Measurements from ENCODE around the gene BOLL. TPM values are rescaled to one million over a fixed set of nuclear protein-coding genes. Genes with fewer than 3 reads are reported as not detected.

The BOLL gene
- total and polyA plus RNA-seq, 5 donors from 2014 or later, result 0.06 TPM; not detected in 4

GRCh38 chr2:197813093-197813787 is 28.1 kb upstream of the BOLL start:
- no peak overlapping the region for H3K4me3 ChIP-seq (ENCODE audit: low read depth, low read length)
- Mint-ChIP-seq H3K36me3 (peaks cover 5% of the 10 kb centered on the region), H3K27me3 (no peaks in the 10 kb centered on the region), H3K27ac (no peak overlapping the region), H3K4me3 (no peak overlapping the region), H3K9me3 (peaks cover 0 to 1% (median 0%) of the 10 kb centered on the region in 7 donors), H3K4me1 (peaks cover 24 to 90% (median 60%) of the 10 kb centered on the region in 4 donors)
- peak in 1 of 3 donors; percentile 43 for DNase-seq
- H3K9me3 ChIP-seq (ENCODE audit: control insufficient read depth in 2 of 2, low read length in 2 of 2), result no peaks in the 10 kb centered on the region
- peak in 1 of 2 donors; percentile 17 for ATAC-seq (ENCODE audit: low read depth in 2 of 2)
- peaks cover 4% of the 10 kb centered on the region for H3K36me3 ChIP-seq (ENCODE audit: control insufficient read depth, insufficient read depth, low read length)
- peaks cover 48% of the 10 kb centered on the region for H3K4me1 ChIP-seq (ENCODE audit: control insufficient read depth, insufficient read depth, low read length, poor library complexity, severe bottlenecking)
- no peaks in the 10 kb centered on the region for H3K27me3 ChIP-seq (ENCODE audit: control insufficient read depth, insufficient read depth, low read length)
- H3K27ac ChIP-seq (ENCODE audit: insufficient read depth, low read length, poor library complexity, severe bottlenecking), result no peak overlapping the region

- H3K9me3 Mint-ChIP-seq, result peaks cover 0 to under 1% (median 0%) of the 10 kb centered on the region in 7 donors
- H3K4me1 ChIP-seq (ENCODE audit: control insufficient read depth, insufficient read depth, low read length, poor library complexity, severe bottlenecking), result peaks cover 70% of the 10 kb centered on the region
- no peaks in the 10 kb centered on the region for H3K9me3 ChIP-seq (ENCODE audit: control insufficient read depth in 2 of 2, low read length in 2 of 2)
- peaks cover 1% of the 10 kb centered on the region for H3K36me3 Mint-ChIP-seq
- H3K27me3 Mint-ChIP-seq, result no peaks in the 10 kb centered on the region
- H3K4me3 ChIP-seq (ENCODE audit: low read depth, low read length), result peak overlapping the region; percentile 16
- H3K4me1 Mint-ChIP-seq, result peaks cover 31 to 91% (median 69%) of the 10 kb centered on the region in 4 donors
- peak overlapping the region in 3 of 4 donors; percentile 12 to 61 (median 15) for H3K4me3 Mint-ChIP-seq
- no peaks in the 10 kb centered on the region for H3K27me3 ChIP-seq (ENCODE audit: control insufficient read depth, insufficient read depth, low read length)
- H3K27ac Mint-ChIP-seq, result peak overlapping the region; percentile 28 to 80 (median 56)
- H3K27ac ChIP-seq (ENCODE audit: insufficient read depth, low read length, poor library complexity, severe bottlenecking), result peak overlapping the region; percentile 29
- no peak for ATAC-seq (ENCODE audit: low read depth in 2 of 2)
- no peaks in the 10 kb centered on the region for H3K36me3 ChIP-seq (ENCODE audit: control insufficient read depth, insufficient read depth, low read length)
- DNase-seq, result no peak
These were observed 25.4 kb upstream of the BOLL start for GRCh38 chr2:197810491-197810890.

GRCh38 chr2:197810016-197810415 is 24.9 kb upstream of the BOLL start:
- ATAC-seq (ENCODE audit: low read depth in 2 of 2), result no peak
- Histone ChIP-seq H3K27ac (ENCODE audit: insufficient read depth, low read length, poor library complexity, severe bottlenecking) (no peak overlapping the region), H3K9me3 (ENCODE audit: control insufficient read depth in 2 of 2, low read length in 2 of 2) (no peaks in the 10 kb centered on the region), H3K4me1 (ENCODE audit: control insufficient read depth, insufficient read depth, low read length, poor library complexity, severe bottlenecking) (peaks cover 66% of the 10 kb centered on the region), H3K27me3 (ENCODE audit: control insufficient read depth, insufficient read depth, low read length) (no peaks in the 10 kb centered on the region), H3K36me3 (ENCODE audit: control insufficient read depth, insufficient read depth, low read length) (no peaks in the 10 kb centered on the region), H3K4me3 (ENCODE audit: low read depth, low read length) (peak overlapping the region; percentile 35)
- Mint-ChIP-seq H3K36me3 (no peaks in the 10 kb centered on the region), H3K27ac (peak overlapping the region; percentile 15 to 80 (median 56)), H3K27me3 (no peaks in the 10 kb centered on the region), H3K4me1 (peaks cover 29 to 86% (median 66%) of the 10 kb centered on the region in 4 donors), H3K4me3 (no peak overlapping the region), H3K9me3 (no peaks in the 10 kb centered on the region)
- DNase-seq, result no peak

- Histone ChIP-seq H3K27ac (ENCODE audit: insufficient read depth, low read length, poor library complexity, severe bottlenecking) (peak overlapping the region; percentile 80), H3K36me3 (ENCODE audit: control insufficient read depth, insufficient read depth, low read length) (no peaks in the 10 kb centered on the region), H3K9me3 (ENCODE audit: control insufficient read depth in 2 of 2, low read length in 2 of 2) (no peaks in the 10 kb centered on the region), H3K27me3 (ENCODE audit: control insufficient read depth, insufficient read depth, low read length) (no peaks in the 10 kb centered on the region), H3K4me1 (ENCODE audit: control insufficient read depth, insufficient read depth, low read length, poor library complexity, severe bottlenecking) (peaks cover 59% of the 10 kb centered on the region), H3K4me3 (ENCODE audit: low read depth, low read length) (peak overlapping the region; percentile 99)
- H3K27me3 Mint-ChIP-seq, result peaks cover 3% of the 10 kb centered on the region
- H3K4me3 Mint-ChIP-seq, result peak overlapping the region; percentile 29 to 100 (median 70)
- H3K9me3 Mint-ChIP-seq, result no peaks in the 10 kb centered on the region
- peak in 1 of 3 donors; percentile 15 for DNase-seq
- no peaks in the 10 kb centered on the region for H3K36me3 Mint-ChIP-seq
- ATAC-seq (ENCODE audit: low read depth in 2 of 2), result no peak
- H3K27ac Mint-ChIP-seq, result peak overlapping the region; percentile 80 to 89 (median 80)
- H3K4me1 Mint-ChIP-seq, result peaks cover 24 to 80% (median 61%) of the 10 kb centered on the region in 4 donors
These were observed 23.9 kb upstream of the BOLL start for GRCh38 chr2:197809064-197809463.

GRCh38 chr2:197805715-197806633 is 20.9 kb upstream of the BOLL start:
- Histone ChIP-seq H3K27me3 (ENCODE audit: control insufficient read depth, insufficient read depth, low read length) (no peaks in the 10 kb centered on the region), H3K9me3 (ENCODE audit: control insufficient read depth in 2 of 2, low read length in 2 of 2) (no peaks in the 10 kb centered on the region), H3K4me3 (ENCODE audit: low read depth, low read length) (peak overlapping the region; percentile 99), H3K4me1 (ENCODE audit: control insufficient read depth, insufficient read depth, low read length, poor library complexity, severe bottlenecking) (peaks cover 65% of the 10 kb centered on the region), H3K36me3 (ENCODE audit: control insufficient read depth, insufficient read depth, low read length) (no peaks in the 10 kb centered on the region), H3K27ac (ENCODE audit: insufficient read depth, low read length, poor library complexity, severe bottlenecking) (peak overlapping the region; percentile 80)
- Mint-ChIP-seq H3K27me3 (peaks cover 4% of the 10 kb centered on the region), H3K4me1 (peaks cover 31 to 64% (median 52%) of the 10 kb centered on the region in 4 donors), H3K27ac (peak overlapping the region; percentile 88 to 97 (median 94)), H3K9me3 (no peaks in the 10 kb centered on the region), H3K4me3 (peak overlapping the region; percentile 88 to 100 (median 96)), H3K36me3 (no peaks in the 10 kb centered on the region)
- ATAC-seq (ENCODE audit: low read depth in 2 of 2), result no peak
- peak in 1 of 3 donors; percentile 12 for DNase-seq

GRCh38 chr2:197804758-197805714 is 19.9 kb upstream of the BOLL start:
- H3K4me1 ChIP-seq (ENCODE audit: control insufficient read depth, insufficient read depth, low read length, poor library complexity, severe bottlenecking), result peaks cover 57% of the 10 kb centered on the region
- H3K36me3 Mint-ChIP-seq, result no peaks in the 10 kb centered on the region
- peak overlapping the region; percentile 90 to 97 (median 94) for H3K27ac Mint-ChIP-seq
- H3K36me3 ChIP-seq (ENCODE audit: control insufficient read depth, insufficient read depth, low read length), result no peaks in the 10 kb centered on the region
- H3K9me3 ChIP-seq (ENCODE audit: control insufficient read depth in 2 of 2, low read length in 2 of 2), result no peaks in the 10 kb centered on the region
- ATAC-seq (ENCODE audit: low read depth in 2 of 2) (peak; percentile 8 to 10), DNase-seq (peak; percentile 27 to 55 (median 37))
- H3K27me3 Mint-ChIP-seq, result peaks cover 4% of the 10 kb centered on the region
- H3K4me1 Mint-ChIP-seq, result peaks cover 31 to 54% (median 44%) of the 10 kb centered on the region in 4 donors
- no peaks in the 10 kb centered on the region for H3K9me3 Mint-ChIP-seq
- H3K27me3 ChIP-seq (ENCODE audit: control insufficient read depth, insufficient read depth, low read length), result no peaks in the 10 kb centered on the region
- peak overlapping the region; percentile 99 for H3K4me3 ChIP-seq (ENCODE audit: low read depth, low read length)
- peak overlapping the region; percentile 80 for H3K27ac ChIP-seq (ENCODE audit: insufficient read depth, low read length, poor library complexity, severe bottlenecking)
- H3K4me3 Mint-ChIP-seq, result peak overlapping the region; percentile 94 to 100 (median 98)
